ACC112 (cell line): ENCODE data around the gene RAMACL.
A peak's percentile ranks its signal among the peaks of the same experiment; 100 is the strongest.

Source experiments
- H2AFZ ChIP-seq: fragments of 200-600 bp; sonication (generic); one replicate; pipeline ENCODE4 v1.6.0; 2017; ENCODE audit warnings: antibody characterized with exemption, low read length; ENCODE audit not compliant: unreplicated experiment
- H3K27ac ChIP-seq: fragments of 200-600 bp; sonication (generic); 2 replicates; pipeline ENCODE4 v1.5.1; 2014; ENCODE audit warnings: low read depth, mild to moderate bottlenecking, antibody characterized with exemption, low read length, moderate library complexity
- H3K27me3 ChIP-seq: fragments of 200-600 bp; sonication (generic); 2 replicates; pipeline ENCODE4 v1.6.1; 2014; ENCODE audit warnings: mild to moderate bottlenecking, antibody characterized with exemption, low read length, moderate library complexity, mixed read lengths; ENCODE audit not compliant: insufficient read depth
- H3K36me3 ChIP-seq: fragments of 200-600 bp; sonication (generic); 2 replicates; pipeline ENCODE4 v1.6.1; 2016; ENCODE audit warnings: mild to moderate bottlenecking, antibody characterized with exemption, low read length, moderate library complexity, mixed read lengths; ENCODE audit not compliant: insufficient read depth
- H3K4me1 ChIP-seq: fragments of 200-600 bp; sonication (generic); one replicate; pipeline ENCODE4 v1.6.1; 2016; ENCODE audit warnings: low read length, mixed read lengths; ENCODE audit not compliant: insufficient read depth, unreplicated experiment, control insufficient read depth
- H3K4me3 ChIP-seq: fragments of 200-600 bp; sonication (generic); 2 replicates; pipeline ENCODE4 v1.5.1; 2014; ENCODE audit warnings: mild to moderate bottlenecking, low read depth, low read length
- H3K79me2 ChIP-seq: fragments of 200-600 bp; sonication (generic); one replicate; pipeline ENCODE4 v1.6.0; 2016; ENCODE audit warnings: low read length; ENCODE audit not compliant: control insufficient read depth, unreplicated experiment, insufficient read depth

RAMACL gene

GRCh38 chr6:166573511-166574216, 12.8 kb downstream of the RAMACL start:
- H3K36me3 ChIP-seq, result peaks cover 8% of the 10 kb centered on the region
- peaks cover 53% of the 10 kb centered on the region for H3K79me2 ChIP-seq
- peak overlapping the region; percentile 87; the same call in 1 of the 2 replicates for H3K27ac ChIP-seq
- H3K27me3 ChIP-seq, result no peaks in the 10 kb centered on the region
- no peak overlapping the region for H2AFZ ChIP-seq
- peaks cover 23% of the 10 kb centered on the region for H3K4me1 ChIP-seq
- H3K4me3 ChIP-seq, result no peak overlapping the region

GRCh38 chr6:166572370-166573261, 13.9 kb downstream of the RAMACL start:
- H3K27ac ChIP-seq, result peak overlapping the region; percentile 87
- no peaks in the 10 kb centered on the region for H3K27me3 ChIP-seq
- H2AFZ ChIP-seq, result no peak overlapping the region
- no peak overlapping the region for H3K4me3 ChIP-seq
- H3K4me1 ChIP-seq, result peaks cover 29% of the 10 kb centered on the region
- peaks cover 58% of the 10 kb centered on the region for H3K79me2 ChIP-seq
- no peaks in the 10 kb centered on the region for H3K36me3 ChIP-seq

GRCh38 chr6:166570929-166571713, 15.4 kb downstream of the RAMACL start:
- H3K4me1 ChIP-seq, result peaks cover 42% of the 10 kb centered on the region
- H2AFZ ChIP-seq, result no peak overlapping the region
- peak overlapping the region; percentile 87 for H3K27ac ChIP-seq
- no peak overlapping the region for H3K4me3 ChIP-seq
- H3K27me3 ChIP-seq, result no peaks in the 10 kb centered on the region
- H3K79me2 ChIP-seq, result peaks cover 65% of the 10 kb centered on the region
- H3K36me3 ChIP-seq, result no peaks in the 10 kb centered on the region

GRCh38 chr6:166569206-166569605, 17.3 kb downstream of the RAMACL start:
- H3K4me1 ChIP-seq, result peaks cover 46% of the 10 kb centered on the region
- H3K27me3 ChIP-seq, result no peaks in the 10 kb centered on the region
- H3K27ac ChIP-seq, result no peak overlapping the region
- H3K79me2 ChIP-seq, result peaks cover 80% of the 10 kb centered on the region
- no peak overlapping the region for H2AFZ ChIP-seq
- H3K4me3 ChIP-seq, result no peak overlapping the region
- H3K36me3 ChIP-seq, result peaks cover 8% of the 10 kb centered on the region; the same call in 1 of the 2 replicates

- Histone ChIP-seq H3K4me1 (peaks cover 41% of the 10 kb centered on the region), H3K36me3 (peaks cover 8% of the 10 kb centered on the region; the same call in 1 of the 2 replicates), H3K4me3 (no peak overlapping the region), H3K79me2 (peaks cover 75% of the 10 kb centered on the region), H3K27ac (peak overlapping the region; percentile 90), H2AFZ (no peak overlapping the region), H3K27me3 (no peaks in the 10 kb centered on the region)
Measured at GRCh38 chr6:166567813-166568212, 18.7 kb downstream of the RAMACL start.

- Histone ChIP-seq H3K79me2 (peaks cover 72% of the 10 kb centered on the region), H3K27ac (peak overlapping the region; percentile 90), H3K36me3 (peaks cover 8% of the 10 kb centered on the region; the same call in 1 of the 2 replicates), H3K4me1 (peaks cover 34% of the 10 kb centered on the region), H3K4me3 (no peak overlapping the region), H3K27me3 (no peaks in the 10 kb centered on the region), H2AFZ (no peak overlapping the region)
Measured at GRCh38 chr6:166567107-166567506, 19.4 kb downstream of the RAMACL start.

- Histone ChIP-seq H3K27me3 (no peaks in the 10 kb centered on the region), H3K4me3 (no peak overlapping the region), H3K4me1 (peaks cover 26% of the 10 kb centered on the region), H2AFZ (no peak overlapping the region), H3K27ac (peak overlapping the region; percentile 90), H3K36me3 (peaks cover 8% of the 10 kb centered on the region; the same call in 1 of the 2 replicates), H3K79me2 (peaks cover 74% of the 10 kb centered on the region)
Measured at GRCh38 chr6:166566026-166567011, 20.2 kb downstream of the RAMACL start.

GRCh38 chr6:166565084-166565967, 21.2 kb downstream of the RAMACL start:
- H3K27ac ChIP-seq, result peak overlapping the region; percentile 90; the same call in 1 of the 2 replicates
- H3K4me1 ChIP-seq, result peaks cover 24% of the 10 kb centered on the region
- H3K27me3 ChIP-seq, result no peaks in the 10 kb centered on the region
- H3K79me2 ChIP-seq, result peaks cover 70% of the 10 kb centered on the region
- H3K4me3 ChIP-seq, result no peak overlapping the region
- no peak overlapping the region for H2AFZ ChIP-seq
- peaks cover 8% of the 10 kb centered on the region; the same call in 1 of the 2 replicates for H3K36me3 ChIP-seq

GRCh38 chr6:166563805-166564204, 22.7 kb downstream of the RAMACL start:
- peaks cover 62% of the 10 kb centered on the region for H3K79me2 ChIP-seq
- no peak overlapping the region for H2AFZ ChIP-seq
- H3K36me3 ChIP-seq, result peaks cover 8% of the 10 kb centered on the region; the same call in 1 of the 2 replicates
- H3K27ac ChIP-seq, result no peak overlapping the region
- H3K4me3 ChIP-seq, result no peak overlapping the region
- peaks cover 38% of the 10 kb centered on the region for H3K4me1 ChIP-seq
- H3K27me3 ChIP-seq, result no peaks in the 10 kb centered on the region
